Omental fat pad (tissue), 4 donors: Measurements from ENCODE around the gene TTLL5. TPM values are rescaled to one million over a fixed set of nuclear protein-coding genes. Genes with fewer than 3 reads are reported as not detected.

ENCODE experiments used
- ATAC-seq: fragments of 150-250 bp; one replicate; pipeline ENCODE4 v1.9.1; 2016; ENCODE audit warnings: mild to moderate bottlenecking, moderate library complexity; ENCODE audit not compliant: low FRiP score
- DNase-seq: peaks from one replicate; pipeline ENCODE4 v3.0.0-alpha.2; 2019; ENCODE audit warnings: low spot score
- CTCF ChIP-seq, 3 donors: fragments of 450-650 bp; IDR thresholded peaks; one replicate each; pipeline ENCODE4 v1.5.1; 2016 to 2017; ENCODE audit warnings: antibody characterized with exemption in 3 of 3, mild to moderate bottlenecking in 3 of 3, moderate library complexity in 2 of 3
- total RNA-seq, 4 donors: library from RNA; depleted of rRNA; stranded (reverse); fragments of >200 nt; gene quantifications; one replicate each; pipeline ENCODE4 v1.1.0, GENCODE V29; 2016

Gene TTLL5
- total RNA-seq, 4 donors from 2014 or later, result 17.3 to 28.2 (median 22.2) TPM

GRCh38 chr14:75764020-75764419 is 103.0 kb downstream of the TTLL5 start:
- ATAC-seq, result no peak

GRCh38 chr14:75769047-75769685 is 108.1 kb downstream of the TTLL5 start:
- no peak for TF ChIP-seq CTCF (IDR thresholded peaks at IDR 0.05)
- DNase-seq (no peak), ATAC-seq (no peak)

More at GRCh38 chr14:75764020-75764419, 103.0 kb downstream of the TTLL5 start:
- TF ChIP-seq CTCF (IDR thresholded peaks at IDR 0.05), result no peak
- no peak for DNase-seq

GRCh38 chr14:75770635-75771034 is 109.6 kb downstream of the TTLL5 start:
- TF ChIP-seq CTCF (IDR thresholded peaks at IDR 0.05), result no peak
- DNase-seq (no peak), ATAC-seq (no peak)

- ATAC-seq (no peak), DNase-seq (no peak)
- TF ChIP-seq CTCF (IDR thresholded peaks at IDR 0.05), result no peak
Measured at GRCh38 chr14:75771595-75771994, 110.5 kb downstream of the TTLL5 start.

GRCh38 chr14:75773046-75773445 is 112.0 kb downstream of the TTLL5 start:
- DNase-seq (no peak), ATAC-seq (no peak)
- no peak for TF ChIP-seq CTCF (IDR thresholded peaks at IDR 0.05)

GRCh38 chr14:75781096-75781495 is 120.0 kb downstream of the TTLL5 start:
- no peak for TF ChIP-seq CTCF (IDR thresholded peaks at IDR 0.05)
- ATAC-seq (no peak), DNase-seq (no peak)

GRCh38 chr14:75783184-75783583 is 122.1 kb downstream of the TTLL5 start:
- no peak for TF ChIP-seq CTCF (IDR thresholded peaks at IDR 0.05)
- no peak for DNase-seq
- no peak for ATAC-seq
